Activated B cell treated with CpG ODN at 0.5 μM for 24 hours (primary cell): ENCODE data around the gene ZNF134. TPM values are rescaled to one million over a fixed set of nuclear protein-coding genes. Genes with fewer than 3 reads are reported as not detected.

ENCODE experiments used
- ATAC-seq: fragments of 200-7000 bp; cut with Tn5 transposase; one replicate; pipeline ENCODE4 v1.10.0; 2021; ENCODE audit warnings: low read depth, mild to moderate bottlenecking, moderate library complexity
- CTCF ChIA-PET: fragments of 350-600 bp; sonication (Branson Sonifier 250); formaldehyde crosslinking; loops from one replicate; lab custom pipeline; 2021; ENCODE audit warnings: antibody characterized with exemption; lab: Charles Lee
- POLR2A ChIA-PET: fragments of 350-600 bp; sonication (Branson Sonifier 250); formaldehyde crosslinking; loops from one replicate; lab custom pipeline; 2021; ENCODE audit warnings: antibody characterized with exemption; lab: Charles Lee
- DNase-seq: peaks from one replicate; pipeline ENCODE4 v3.0.0; 2022
- H3K27ac Mint-ChIP-seq: one replicate; pipeline ENCODE4 v1.8.0; 2020; ENCODE audit warnings: mixed read lengths
- H3K27me3 Mint-ChIP-seq: one replicate; pipeline ENCODE4 v1.8.0; 2021; ENCODE audit warnings: mixed read lengths
- H3K36me3 Mint-ChIP-seq: one replicate; pipeline ENCODE4 v1.8.0; 2021; ENCODE audit warnings: low read depth, mixed read lengths
- H3K4me1 Mint-ChIP-seq: one replicate; pipeline ENCODE4 v1.8.0; 2021; ENCODE audit warnings: mixed read lengths
- H3K4me3 Mint-ChIP-seq: one replicate; pipeline ENCODE4 v1.8.0; 2020; ENCODE audit warnings: mild to moderate bottlenecking, mixed read lengths
- H3K9me3 Mint-ChIP-seq: one replicate; pipeline ENCODE4 v1.8.0; 2020; ENCODE audit warnings: mixed read lengths
- intact Hi-C: fragments of 100-400 bp; cut with micrococcal nuclease; formaldehyde crosslinking; loops from one replicate; pipeline ENCODE4 v1.15.1; 2024
- total RNA-seq: library from RNA; stranded (reverse); gene quantifications from 2 replicates; pipeline ENCODE4 v1.2.3, GENCODE V29; 2022
- TF ChIP-seq, protein P1 (sequence below): fragments of 200-600 bp; IDR thresholded peaks from one replicate; pipeline ENCODE4 v1.8.0; 2022; ENCODE audit warnings: antibody characterized with exemption, mild to moderate bottlenecking

ZNF134 gene
- total RNA-seq, 1 donor from 2014 or later, result 38.4 TPM

DNA sequence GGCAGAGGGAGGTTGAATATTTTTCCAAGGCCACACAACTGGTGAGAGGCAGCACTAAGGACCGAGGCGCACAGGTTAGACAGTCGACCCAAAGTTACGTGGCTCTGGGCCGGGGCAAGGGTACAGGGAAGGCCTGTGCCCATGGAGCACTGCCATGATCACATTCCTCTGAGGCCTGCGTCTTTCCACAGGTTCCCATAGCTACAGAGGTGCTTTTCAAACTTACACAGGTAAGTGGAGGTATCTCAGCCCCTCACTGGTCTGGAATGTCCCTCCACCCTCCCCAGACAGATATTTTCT, 19.7 kb downstream of the ZNF134 start:
- DNase-seq (no peak), ATAC-seq (no peak)
- Mint-ChIP-seq H3K27me3 (no peaks in the 10 kb centered on the region), H3K9me3 (peaks cover 23% of the 10 kb centered on the region), H3K36me3 (peaks cover 51% of the 10 kb centered on the region), H3K4me1 (peaks cover 19% of the 10 kb centered on the region), H3K27ac (peak overlapping the region; percentile 87), H3K4me3 (peak overlapping the region; percentile 94)
- intact Hi-C loops, result loop anchor here (1.0 to 5.0 kb wide), 8 partner anchors 19 to 549 kb away; partner anchors contain the start of genes ZNF134, ZNF274, ZNF416 and ZNF419
- ChIA-PET POLR2A (interaction anchor here (1.0 to 2.4 kb wide), 8 partner anchors 19 to 186 kb away, joined by 3 to 20 read pairs (median 6); partner anchors contain the start of genes ZIK1, ZNF134, ZNF154 and ZNF549), CTCF (interaction anchor here (1.4 kb wide), 1 partner anchor 47 kb away, joined by 3 read pairs; no protein-coding TSS in a partner anchor)
- TF ChIP-seq, protein P1, sequence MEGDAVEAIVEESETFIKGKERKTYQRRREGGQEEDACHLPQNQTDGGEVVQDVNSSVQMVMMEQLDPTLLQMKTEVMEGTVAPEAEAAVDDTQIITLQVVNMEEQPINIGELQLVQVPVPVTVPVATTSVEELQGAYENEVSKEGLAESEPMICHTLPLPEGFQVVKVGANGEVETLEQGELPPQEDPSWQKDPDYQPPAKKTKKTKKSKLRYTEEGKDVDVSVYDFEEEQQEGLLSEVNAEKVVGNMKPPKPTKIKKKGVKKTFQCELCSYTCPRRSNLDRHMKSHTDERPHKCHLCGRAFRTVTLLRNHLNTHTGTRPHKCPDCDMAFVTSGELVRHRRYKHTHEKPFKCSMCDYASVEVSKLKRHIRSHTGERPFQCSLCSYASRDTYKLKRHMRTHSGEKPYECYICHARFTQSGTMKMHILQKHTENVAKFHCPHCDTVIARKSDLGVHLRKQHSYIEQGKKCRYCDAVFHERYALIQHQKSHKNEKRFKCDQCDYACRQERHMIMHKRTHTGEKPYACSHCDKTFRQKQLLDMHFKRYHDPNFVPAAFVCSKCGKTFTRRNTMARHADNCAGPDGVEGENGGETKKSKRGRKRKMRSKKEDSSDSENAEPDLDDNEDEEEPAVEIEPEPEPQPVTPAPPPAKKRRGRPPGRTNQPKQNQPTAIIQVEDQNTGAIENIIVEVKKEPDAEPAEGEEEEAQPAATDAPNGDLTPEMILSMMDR, result no peak

DNA sequence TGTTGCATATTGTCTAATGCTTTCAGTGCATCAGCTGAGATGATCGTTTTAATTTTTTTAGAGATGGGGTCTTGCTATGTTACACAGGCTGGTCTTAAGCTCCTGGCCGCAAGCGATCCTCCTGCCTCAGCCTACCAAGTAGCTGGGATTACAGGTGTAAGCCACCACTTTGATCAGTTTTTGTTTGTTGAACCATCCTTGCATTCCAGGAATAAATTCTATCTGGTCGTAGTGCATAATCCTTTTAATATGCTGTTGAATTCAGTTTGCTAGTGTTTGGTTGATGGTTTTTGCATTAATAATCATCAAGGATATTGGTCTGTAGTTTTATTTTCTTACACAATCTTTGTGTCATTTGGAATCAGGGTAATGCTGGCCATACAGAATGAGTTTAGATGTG, 23.3 kb downstream of the ZNF134 start:
- Mint-ChIP-seq H3K4me1 (peaks cover 19% of the 10 kb centered on the region), H3K4me3 (no peak overlapping the region), H3K27ac (no peak overlapping the region), H3K9me3 (peaks cover 34% of the 10 kb centered on the region), H3K36me3 (peaks cover 86% of the 10 kb centered on the region), H3K27me3 (no peaks in the 10 kb centered on the region)
- CTCF ChIA-PET, result no interaction called here
- TF ChIP-seq, protein P1, result no peak
- intact Hi-C loops, result no loop called here
- ATAC-seq (no peak), DNase-seq (no peak)
- POLR2A ChIA-PET, result no interaction called here

DNA sequence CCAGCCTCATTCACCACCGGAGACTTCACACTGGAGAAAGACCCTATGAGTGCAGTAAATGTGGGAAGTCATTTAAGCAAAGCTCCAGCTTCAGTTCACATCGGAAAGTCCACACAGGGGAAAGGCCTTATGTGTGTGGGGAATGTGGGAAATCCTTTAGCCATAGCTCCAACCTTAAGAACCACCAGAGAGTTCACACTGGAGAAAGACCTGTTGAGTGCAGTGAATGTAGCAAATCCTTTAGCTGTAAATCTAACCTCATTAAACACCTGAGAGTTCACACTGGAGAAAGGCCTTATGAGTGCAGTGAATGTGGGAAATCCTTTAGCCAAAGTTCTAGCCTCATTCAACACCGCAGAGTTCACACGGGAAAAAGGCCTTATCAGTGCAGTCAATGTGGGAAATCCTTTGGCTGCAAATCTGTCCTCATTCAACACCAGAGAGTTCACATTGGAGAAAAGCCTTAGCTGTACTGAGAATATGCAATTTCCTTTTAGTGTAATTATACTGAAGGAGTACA, 27.7 kb downstream of the ZNF134 start:
- Mint-ChIP-seq H3K27ac (no peak overlapping the region), H3K9me3 (peaks cover 31% of the 10 kb centered on the region), H3K27me3 (no peaks in the 10 kb centered on the region), H3K4me1 (no peaks in the 10 kb centered on the region), H3K36me3 (peaks cover 72% of the 10 kb centered on the region), H3K4me3 (no peak overlapping the region)
- DNase-seq (no peak), ATAC-seq (no peak)
- POLR2A ChIA-PET, result no interaction called here
- TF ChIP-seq, protein P1, result no peak
- CTCF ChIA-PET, result no interaction called here
- intact Hi-C loops, result no loop called here

DNA sequence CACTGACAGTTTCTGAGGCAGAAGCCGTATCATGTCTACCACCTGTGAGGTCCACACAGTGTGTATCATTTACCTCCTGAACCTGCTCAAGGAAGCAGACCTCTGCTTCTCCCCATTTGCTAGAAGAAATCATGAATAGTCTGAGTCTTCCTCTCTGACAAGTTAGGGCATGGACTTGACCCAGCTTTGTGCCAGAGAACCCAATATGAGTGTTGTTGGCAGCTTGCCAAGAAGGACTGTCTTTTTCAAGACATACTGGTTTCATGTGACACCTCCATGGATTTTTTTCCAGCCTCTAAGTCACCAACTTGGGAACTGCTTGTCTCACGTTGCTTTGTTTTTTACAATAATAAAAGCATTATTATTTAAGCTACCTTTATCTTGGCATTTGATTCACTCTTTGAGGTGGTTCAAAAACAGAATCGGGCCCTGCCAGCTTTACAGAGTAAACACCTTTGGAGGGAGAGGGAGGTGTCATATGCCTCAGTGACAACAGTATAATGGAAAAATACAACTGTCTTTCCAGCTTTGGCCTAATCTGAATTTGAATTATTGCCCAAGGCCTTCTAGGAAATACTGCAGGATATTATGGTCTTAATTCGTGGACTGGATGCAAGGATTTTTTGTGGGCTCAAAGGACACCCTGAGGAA, 28.5 kb downstream of the ZNF134 start:
- ATAC-seq (no peak), DNase-seq (no peak)
- intact Hi-C loops, result no loop called here
- POLR2A ChIA-PET, result no interaction called here
- CTCF ChIA-PET, result no interaction called here
- H3K27ac Mint-ChIP-seq, result no peak overlapping the region
- no peaks in the 10 kb centered on the region for H3K4me1 Mint-ChIP-seq
- no peaks in the 10 kb centered on the region for H3K27me3 Mint-ChIP-seq
- H3K9me3 Mint-ChIP-seq, result peaks cover 24% of the 10 kb centered on the region
- no peak overlapping the region for H3K4me3 Mint-ChIP-seq
- peaks cover 65% of the 10 kb centered on the region for H3K36me3 Mint-ChIP-seq
- TF ChIP-seq, protein P1, result no peak

DNA sequence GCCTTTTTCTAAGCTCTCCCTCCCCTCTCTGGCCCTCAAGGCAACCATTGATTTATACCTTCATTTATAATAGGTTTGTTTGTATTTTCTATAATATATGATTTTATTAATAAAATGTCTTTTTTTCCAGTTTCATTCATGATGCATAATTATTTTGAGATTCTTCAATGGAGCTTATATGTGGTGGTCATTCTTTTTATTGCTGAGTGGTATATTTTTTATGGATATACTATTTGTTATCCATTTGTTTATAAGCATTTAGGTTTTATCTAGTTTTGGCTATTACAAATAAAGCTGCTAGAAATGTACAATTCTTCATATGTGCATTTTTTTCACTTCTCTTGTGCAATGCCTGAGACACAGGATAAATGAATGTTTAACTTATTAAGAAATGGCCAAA, 29.7 kb downstream of the ZNF134 start:
- Mint-ChIP-seq H3K27me3 (no peaks in the 10 kb centered on the region), H3K27ac (no peak overlapping the region), H3K4me3 (no peak overlapping the region), H3K36me3 (peaks cover 54% of the 10 kb centered on the region), H3K4me1 (no peaks in the 10 kb centered on the region), H3K9me3 (peaks cover 18% of the 10 kb centered on the region)
- intact Hi-C loops, result no loop called here
- ChIA-PET POLR2A (no interaction called here), CTCF (no interaction called here)
- DNase-seq (no peak), ATAC-seq (no peak)
- TF ChIP-seq, protein P1, result no peak
